SK-N-SH (cell line): ENCODE results near the gene OR1L8. TPM values are rescaled to one million over a fixed set of nuclear protein-coding genes. Genes with fewer than 3 reads are reported as not detected.

Experiments
- CTCF ChIA-PET: fragments of 300-600, 350-600 bp; formaldehyde crosslinking; extraction: SDS; loops from one replicate; lab custom pipeline; 2021; lab: Yijun Ruan, JAX
- POLR2A ChIA-PET: fragments of 350-600 bp; sonication (Branson Sonifier 250); formaldehyde crosslinking; extraction: SDS; loops from one replicate; lab custom pipeline; 2020; ENCODE audit warnings: antibody characterized with exemption, inconsistent platforms; lab: Yijun Ruan, JAX
- DNase-seq: peaks from one replicate; pipeline ENCODE4 v3.0.0; 2012
- H2AFZ ChIP-seq: fragments of 200-600 bp; sonication (generic); 2 replicates; pipeline ENCODE4 v1.8.1; 2016; ENCODE audit warnings: antibody characterized with exemption, mild to moderate bottlenecking, low read depth
- H3F3A ChIP-seq: fragments of 200-600 bp; sonication (generic); replicated peaks from 2 replicates; pipeline ENCODE3; 2016; ENCODE audit warnings: antibody characterized with exemption, mild to moderate bottlenecking; ENCODE audit not compliant: insufficient read depth
- H3K27ac ChIP-seq, 2 experiments: fragments of 200-500 bp in 1 of 2; fragments of 200-600 bp in 1 of 2; sonication (Bioruptor generic) in 1 of 2; sonication (generic), shearing (Covaris generic) in 1 of 2; 2 replicates each; pipeline versions ENCODE4 v1.5.1 to v1.6.1; 2014 to 2016; ENCODE audit warnings: low read depth in 2 of 2, inconsistent platforms in 1 of 2, low read length in 1 of 2, mild to moderate bottlenecking in 1 of 2, mixed read lengths in 1 of 2
- H3K27me3 ChIP-seq: fragments of 200-600 bp; sonication (generic), shearing (Covaris generic); 2 replicates; pipeline ENCODE4 v1.6.1; 2016; ENCODE audit warnings: mixed run types; ENCODE audit not compliant: insufficient read depth
- H3K36me3 ChIP-seq, 2 experiments: fragments of 200-500 bp in 1 of 2; fragments of 200-600 bp in 1 of 2; sonication (Bioruptor generic) in 1 of 2; sonication (generic) in 1 of 2; replicated peaks in 1 of 2; 2 replicates each; pipeline versions ENCODE3 to v1.5.1; 2014 to 2016; ENCODE audit warnings: low read length in 1 of 2, mild to moderate bottlenecking in 1 of 2; ENCODE audit not compliant: insufficient read depth in 2 of 2, control insufficient read depth in 1 of 2
- H3K4me1 ChIP-seq, 2 experiments: fragments of 200-500 bp in 1 of 2; fragments of 200-600 bp in 1 of 2; sonication (Bioruptor generic) in 1 of 2; sonication (generic), shearing (Covaris generic) in 1 of 2; 2 replicates each; pipeline versions ENCODE4 v1.5.1 to v1.6.1; 2014 to 2016; ENCODE audit warnings: low read depth in 1 of 2, low read length in 1 of 2, mixed run types in 1 of 2; ENCODE audit not compliant: insufficient read depth in 2 of 2, control insufficient read depth in 1 of 2
- H3K4me2 ChIP-seq: fragments of 200-600 bp; sonication (generic), shearing (Covaris generic); 2 replicates; pipeline ENCODE4 v1.6.1; 2017; ENCODE audit warnings: mixed run types
- H3K4me3 ChIP-seq, 2 experiments: fragments of 200-500 bp in 1 of 2; fragments of 200-600 bp in 1 of 2; sonication (Bioruptor generic) in 1 of 2; sonication (generic), shearing (Covaris generic) in 1 of 2; 2 replicates each; pipeline versions ENCODE4 v1.5.1 to v1.8.1; 2014 to 2016; ENCODE audit warnings: low read depth in 2 of 2, inconsistent platforms in 1 of 2, low read length in 1 of 2, mild to moderate bottlenecking in 1 of 2, mixed read lengths in 1 of 2, moderate library complexity in 1 of 2
- H3K79me2 ChIP-seq: fragments of 200-600 bp; sonication (generic); 2 replicates; pipeline ENCODE4 v1.8.1; 2017; ENCODE audit warnings: mild to moderate bottlenecking; ENCODE audit not compliant: insufficient read depth
- H3K9ac ChIP-seq: fragments of 200-600 bp; sonication (generic); 2 replicates; pipeline ENCODE4 v1.6.1; 2017; ENCODE audit warnings: mixed run types
- H3K9me2 ChIP-seq: fragments of 200-600 bp; sonication (generic); 2 replicates; pipeline ENCODE4 v1.6.1; 2017; ENCODE audit warnings: mixed run types
- H3K9me3 ChIP-seq: fragments of 200-600 bp; sonication (generic); 2 replicates; pipeline ENCODE4 v1.6.1; 2017; ENCODE audit warnings: mixed run types, mild to moderate bottlenecking, moderate library complexity
- H4K20me1 ChIP-seq: fragments of 200-600 bp; sonication (generic); 2 replicates; pipeline ENCODE4 v1.6.1; 2017; ENCODE audit warnings: mild to moderate bottlenecking, mixed run types; ENCODE audit not compliant: insufficient read depth
- CHD2 ChIP-seq: fragments of 150-350 bp; IDR thresholded peaks from 2 replicates; pipeline ENCODE4 v1.6.1; 2018; ENCODE audit warnings: low read length; ENCODE audit not compliant: partially characterized antibody
- CTCF ChIP-seq: fragments of 200-600 bp; sonication (generic); IDR thresholded peaks from 2 replicates; pipeline ENCODE4 v1.6.1; 2017; ENCODE audit warnings: antibody characterized with exemption, mild to moderate bottlenecking, moderate library complexity
- EZH2phosphoT487 ChIP-seq: fragments of 200-600 bp; sonication (generic); IDR thresholded peaks from 2 replicates; pipeline ENCODE4 v1.6.1; 2017; ENCODE audit warnings: low read depth, mixed run types, mild to moderate bottlenecking, antibody characterized with exemption, moderate library complexity, borderline replicate concordance
- FOSL2 ChIP-seq: IDR thresholded peaks from 2 replicates; pipeline ENCODE4 v1.4.0; 2012; ENCODE audit warnings: low read depth, mild to moderate bottlenecking, moderate library complexity, borderline replicate concordance
- FOXM1 ChIP-seq: IDR thresholded peaks from 2 replicates; pipeline ENCODE4 v1.4.0; 2012; ENCODE audit warnings: low read depth, mild to moderate bottlenecking
- GATA2 ChIP-seq: sonication (generic); formaldehyde crosslinking; IDR thresholded peaks from 2 replicates; pipeline ENCODE4 v1.5.0; 2020; ENCODE audit warnings: mild to moderate bottlenecking, missing genetic modification reagents
- JUND ChIP-seq: IDR thresholded peaks from 2 replicates; pipeline ENCODE4 v1.4.0; 2012
- MXI1 ChIP-seq: IDR thresholded peaks from 2 replicates; pipeline ENCODE4 v1.6.1; 2012; ENCODE audit warnings: mild to moderate bottlenecking, low read depth, low read length, improper control_type of control experiment
- RAD21 ChIP-seq: IDR thresholded peaks from 2 replicates; pipeline ENCODE4 v1.6.1; 2012; ENCODE audit warnings: mild to moderate bottlenecking, low read length
- RFX5 ChIP-seq: IDR thresholded peaks from 2 replicates; pipeline ENCODE4 v1.6.1; 2012; ENCODE audit warnings: mild to moderate bottlenecking, improper control_type of control experiment, low read length
- TEAD4 ChIP-seq: IDR thresholded peaks from 2 replicates; pipeline ENCODE4 v1.4.0; 2012; ENCODE audit warnings: mild to moderate bottlenecking, borderline replicate concordance; ENCODE audit not compliant: insufficient read depth
- WGBS: methylation state at CpG from one replicate; pipeline ENCODE4 v1.1.6; 2017; ENCODE audit warnings: low lambda C conversion rate; 5-methylcytosine and 5-hydroxymethylcytosine counted together
- polyA plus RNA-seq, 3 experiments: library from polyadenylated mRNA; depleted of rRNA; stranded (reverse); fragments of >200 nt; gene quantifications; 2 replicates each; pipeline ENCODE4 v1.2.3, GENCODE V29; 2012

OR1L8 gene
- polyA plus RNA-seq, 1 of the 3 experiments (the other 2 are of a cell fraction): 0.07 TPM

- CTCF ChIA-PET: no interaction called here
- no peaks in the 10 kb centered on the region for H4K20me1 ChIP-seq
Measured at GRCh38 chr9:122614362-122614761, 31.2 kb upstream of the OR1L8 start, which contains the start of gene OR1Q1. OR1Q1 (plus strand) TSS chr9:122614738; CDS start chr9:122614738, 0 bp downstream.

DNA sequence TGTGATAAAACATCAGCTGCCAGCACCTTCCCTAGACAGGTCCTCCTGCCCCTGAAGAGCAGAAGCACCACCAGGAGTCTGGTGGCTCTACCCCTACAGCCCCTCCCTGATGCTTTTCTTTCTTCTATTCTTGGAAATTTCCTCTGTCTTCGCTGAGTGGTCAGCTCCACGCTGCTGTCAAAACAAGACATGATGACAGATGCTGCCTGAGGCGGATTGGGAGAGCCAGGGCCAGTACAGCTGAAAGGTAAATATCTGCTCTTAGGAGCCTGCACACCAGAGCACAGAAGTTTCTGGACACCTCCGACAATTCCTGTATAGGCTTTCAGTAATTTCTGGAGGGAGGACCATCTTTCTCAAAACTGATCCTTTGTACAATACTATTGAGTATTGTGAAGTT lies 26.6 kb upstream of the OR1L8 start:
- 6% methylated on average over 4 of the region's 4 CpGs for WGBS
- POLR2A ChIA-PET: no interaction called here
- no peaks in the 10 kb centered on the region for H3K4me1 ChIP-seq

More at GRCh38 chr9:122614362-122614761, 31.2 kb upstream of the OR1L8 start, which contains the start of gene OR1Q1:
- 34% methylated on average over 1 of the region's 1 CpG for whole genome bisulfite sequencing
- DNase-seq: no peak
- Histone ChIP-seq H3K4me3 (no peak within 1 kb of the TSS), H3K4me2 (no peak within 1 kb of the TSS), H3K79me2 (no peaks in the 10 kb centered on the region), H3K27me3 (no peaks in the 10 kb centered on the region; the same call in 1 of the 2 replicates), H3K9me3 (no peaks in the 10 kb centered on the region), H3K36me3 (no peaks in the 10 kb centered on the region), H3K27ac (no peak within 1 kb of the TSS), H3K4me1 (no peaks in the 10 kb centered on the region), H3K9me2 (no peaks in the 10 kb centered on the region), H3K9ac (no peak within 1 kb of the TSS), H3F3A (no peaks in the 10 kb centered on the region), H2AFZ (no peak within 1 kb of the TSS)
- TF ChIP-seq MXI1 (no peak), FOSL2 (no peak), FOXM1 (no peak), RFX5 (no peak), GATA2 (CRISPR knock-in tag) (no peak), CTCF (no peak), TEAD4 (no peak), CHD2 (no peak), RAD21 (no peak), JUND (no peak)
- POLR2A ChIA-PET: no interaction called here

More for the DNA sequence above, 26.6 kb upstream of the OR1L8 start:
- Histone ChIP-seq H3K9ac (no peak overlapping the region), H3F3A (no peaks in the 10 kb centered on the region), H3K9me2 (no peaks in the 10 kb centered on the region), H2AFZ (no peak overlapping the region), H3K79me2 (no peaks in the 10 kb centered on the region), H3K36me3 (no peaks in the 10 kb centered on the region), H3K27me3 (no peaks in the 10 kb centered on the region; the same call in 1 of the 2 replicates), H3K4me3 (no peak overlapping the region), H3K9me3 (no peaks in the 10 kb centered on the region), H3K4me2 (no peak overlapping the region), H4K20me1 (no peaks in the 10 kb centered on the region), H3K27ac (no peak overlapping the region)
- no peak for DNase-seq
- CTCF ChIA-PET: no interaction called here
- TF ChIP-seq CTCF: no peak
- TF ChIP-seq GATA2 (CRISPR knock-in tag): no peak
- no peak for TF ChIP-seq EZH2phosphoT487
